ENCODE measurements around the gene RBFOX1.

DNA sequence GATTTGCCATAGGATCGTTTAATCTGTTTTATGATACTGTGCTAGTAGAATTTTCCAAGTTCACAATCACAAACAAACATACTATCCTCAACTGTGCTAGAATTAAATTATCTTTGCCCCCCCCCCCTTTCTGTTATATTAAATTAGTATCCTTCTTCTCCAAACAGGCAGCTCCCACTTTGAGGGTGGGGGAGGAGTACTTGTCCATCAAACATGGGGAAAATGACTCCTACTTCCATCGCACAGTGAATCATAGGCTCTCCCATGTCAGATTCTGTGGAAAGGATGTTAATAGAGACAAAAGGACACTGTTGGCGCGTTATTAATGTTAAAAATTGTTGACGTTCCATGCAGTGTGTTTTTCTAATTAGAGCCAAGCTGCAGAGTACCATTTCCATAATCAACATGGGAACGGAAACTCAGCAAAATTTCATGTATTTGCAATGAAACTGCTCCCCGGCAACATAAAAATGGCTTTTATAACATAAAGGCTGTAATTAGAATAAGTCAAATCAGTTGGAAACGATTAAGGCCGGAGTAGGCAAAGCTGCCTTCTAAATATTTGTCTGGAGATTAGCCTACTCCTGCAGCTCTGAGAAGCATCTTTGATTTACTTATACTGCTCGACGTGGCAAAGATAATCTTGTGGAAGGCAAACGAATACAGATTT lies 104.6 kb downstream of the RBFOX1 start:
- TF ChIP-seq CTCF (conservative IDR thresholded peaks at IDR 0.05 in 1 of 2, IDR thresholded peaks at IDR 0.05 in 1 of 2; ENCODE audit: extremely low read depth in 1 of 2, insufficient read depth in 1 of 2, low read depth in 1 of 2, low read length in 2 of 2) (no peak), EZH2 (IDR thresholded peaks at IDR 0.05; ENCODE audit: borderline replicate concordance, low read length) (no peak)

Data from mammary epithelial cell (primary cell).